Vagina (tissue), 2 donors: ENCODE results near the gene CETN1. TPM values are rescaled to one million over a fixed set of nuclear protein-coding genes. Genes with fewer than 3 reads are reported as not detected.

Experiments
- DNase-seq, 2 donors: peaks; one replicate each; pipeline ENCODE4 v3.0.0-alpha.2; 2017; ENCODE audit errors: extremely low spot score in 2 of 2
- H3K27ac ChIP-seq: fragments of 200-600 bp; sonication (generic); one replicate; pipeline ENCODE4 v1.5.1; 2019
- H3K27me3 ChIP-seq: fragments of 200-600 bp; sonication (generic); one replicate; pipeline ENCODE4 v1.5.1; 2019
- H3K36me3 ChIP-seq, 2 donors: fragments of 200-600 bp; sonication (generic); one replicate each; pipeline ENCODE4 v1.5.1; 2017 to 2019
- H3K4me1 ChIP-seq: fragments of 200-600 bp; sonication (generic); one replicate; pipeline ENCODE4 v1.5.1; 2019
- H3K4me3 ChIP-seq, 2 donors: fragments of 200-600 bp; sonication (generic); 1 replicate in 1 of 2; 2 replicates in 1 of 2; pipeline ENCODE4 v1.5.1; 2016 to 2019
- H3K9me3 ChIP-seq: fragments of 200-600 bp; sonication (generic); one replicate; pipeline ENCODE4 v1.5.1; 2019
- POLR2A ChIP-seq, 2 donors: fragments of 450-650 bp; IDR thresholded peaks; one replicate each; pipeline ENCODE4 v1.6.1; 2017; ENCODE audit warnings: antibody characterized with exemption in 2 of 2, mild to moderate bottlenecking in 2 of 2, moderate library complexity in 2 of 2
- POLR2AphosphoS5 ChIP-seq, 2 donors: sonication (generic); formaldehyde crosslinking; IDR thresholded peaks; one replicate each; pipeline ENCODE4 v1.9.0; 2017; ENCODE audit warnings: antibody characterized with exemption in 2 of 2, mild to moderate bottlenecking in 2 of 2, low read depth in 1 of 2; ENCODE audit not compliant: insufficient read depth in 1 of 2
- intact Hi-C: fragments of 100-400 bp; cut with DNase I; formaldehyde crosslinking; loops from one replicate; pipeline ENCODE4 v1.15.1; 2023
- total RNA-seq: library from RNA; depleted of rRNA; stranded (reverse); fragments of >200 nt; gene quantifications from one replicate; pipeline ENCODE4 v1.2.3, GENCODE V29; 2016
- TF ChIP-seq, protein P1 (sequence below), 3 experiments: fragments of 450-650 bp in 2 of 3; fragments of 200-600 bp in 1 of 3; sonication (generic) in 1 of 3; IDR thresholded peaks; one replicate each; pipeline ENCODE4 v1.5.1; 2017 to 2019; ENCODE audit warnings: antibody characterized with exemption in 3 of 3, mild to moderate bottlenecking in 2 of 3, moderate library complexity in 2 of 3

CETN1 gene
- total RNA-seq, 1 donor from 2014 or later, result not detected

DNA sequence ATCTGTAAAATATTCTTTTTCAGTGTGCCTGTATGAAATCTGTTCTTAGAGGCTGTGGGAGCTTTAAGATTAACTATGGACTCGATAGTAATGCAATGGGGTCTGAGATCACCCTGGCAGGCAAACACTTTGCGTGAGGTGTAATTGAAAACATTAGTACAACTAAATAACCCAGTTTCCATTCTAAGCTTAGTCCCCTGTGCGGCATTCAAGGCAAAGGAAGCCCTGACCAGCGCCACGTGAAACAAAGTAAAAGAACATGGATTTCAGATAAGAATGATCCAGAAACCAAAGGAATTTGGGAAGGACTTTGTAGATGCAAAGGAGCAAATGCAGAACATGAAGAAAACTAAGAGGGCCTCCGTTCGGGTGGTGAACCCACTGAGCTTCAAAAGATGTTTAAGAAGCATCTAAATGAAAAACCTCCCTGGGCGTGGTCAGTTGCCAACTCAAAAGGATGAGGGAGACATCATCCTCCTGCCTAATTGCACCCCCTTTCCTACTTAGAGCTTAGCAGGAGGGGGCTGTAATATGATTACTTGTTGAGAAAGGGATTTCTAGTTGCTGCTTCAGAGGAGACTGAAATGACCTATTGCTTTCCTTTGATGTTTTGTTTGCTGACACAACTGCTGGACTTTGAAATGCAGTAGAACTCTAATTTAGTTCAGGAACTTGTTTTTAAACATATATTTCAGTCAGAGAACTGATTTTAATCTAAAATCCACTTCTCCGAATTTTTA, 7.9 kb upstream of the CETN1 start:
- Histone ChIP-seq H3K36me3 (no peaks in the 10 kb centered on the region), H3K4me1 (peaks cover 16% of the 10 kb centered on the region), H3K9me3 (no peaks in the 10 kb centered on the region), H3K4me3 (no peak overlapping the region), H3K27me3 (no peaks in the 10 kb centered on the region), H3K27ac (no peak overlapping the region)
- intact Hi-C loops, result loop anchor here (5.0 kb wide), 1 partner anchor 100 kb away; no protein-coding TSS in a partner anchor
- no peak for DNase-seq
- TF ChIP-seq, protein P1, sequence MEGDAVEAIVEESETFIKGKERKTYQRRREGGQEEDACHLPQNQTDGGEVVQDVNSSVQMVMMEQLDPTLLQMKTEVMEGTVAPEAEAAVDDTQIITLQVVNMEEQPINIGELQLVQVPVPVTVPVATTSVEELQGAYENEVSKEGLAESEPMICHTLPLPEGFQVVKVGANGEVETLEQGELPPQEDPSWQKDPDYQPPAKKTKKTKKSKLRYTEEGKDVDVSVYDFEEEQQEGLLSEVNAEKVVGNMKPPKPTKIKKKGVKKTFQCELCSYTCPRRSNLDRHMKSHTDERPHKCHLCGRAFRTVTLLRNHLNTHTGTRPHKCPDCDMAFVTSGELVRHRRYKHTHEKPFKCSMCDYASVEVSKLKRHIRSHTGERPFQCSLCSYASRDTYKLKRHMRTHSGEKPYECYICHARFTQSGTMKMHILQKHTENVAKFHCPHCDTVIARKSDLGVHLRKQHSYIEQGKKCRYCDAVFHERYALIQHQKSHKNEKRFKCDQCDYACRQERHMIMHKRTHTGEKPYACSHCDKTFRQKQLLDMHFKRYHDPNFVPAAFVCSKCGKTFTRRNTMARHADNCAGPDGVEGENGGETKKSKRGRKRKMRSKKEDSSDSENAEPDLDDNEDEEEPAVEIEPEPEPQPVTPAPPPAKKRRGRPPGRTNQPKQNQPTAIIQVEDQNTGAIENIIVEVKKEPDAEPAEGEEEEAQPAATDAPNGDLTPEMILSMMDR (IDR thresholded peaks at IDR 0.05), result no peak
- TF ChIP-seq POLR2AphosphoS5 (IDR thresholded peaks at IDR 0.05; ENCODE audit: insufficient read depth in 1 of 2, low read depth in 1 of 2) (no peak), POLR2A (IDR thresholded peaks at IDR 0.05) (no peak)

DNA sequence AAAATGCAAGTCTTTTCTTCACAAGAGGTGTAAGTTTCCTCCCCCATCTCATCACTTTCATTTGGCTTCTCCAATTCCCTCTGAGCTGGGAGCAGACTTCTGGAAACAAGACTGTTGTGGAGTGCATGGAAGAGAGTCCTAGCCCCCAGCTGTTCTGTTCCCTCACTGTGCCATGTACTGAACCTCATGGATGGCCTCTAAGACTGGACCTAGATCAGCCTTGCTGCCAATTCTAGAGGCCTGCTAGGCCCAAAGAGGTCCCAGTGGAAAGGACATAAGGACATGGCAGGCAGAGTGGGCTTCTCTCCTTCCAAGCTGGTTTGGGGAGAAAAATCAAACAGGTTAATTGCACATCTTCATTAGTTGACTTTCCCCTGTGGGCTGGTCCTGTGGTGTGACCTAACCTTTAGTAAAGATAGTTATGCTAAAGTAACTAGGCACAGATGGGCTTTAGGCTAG, 7.3 kb upstream of the CETN1 start:
- DNase-seq, result no peak
- TF ChIP-seq POLR2A (IDR thresholded peaks at IDR 0.05) (no peak), POLR2AphosphoS5 (IDR thresholded peaks at IDR 0.05; ENCODE audit: insufficient read depth in 1 of 2, low read depth in 1 of 2) (no peak)
- TF ChIP-seq, protein P1 (IDR thresholded peaks at IDR 0.05), result no peak
- Histone ChIP-seq H3K27me3 (no peaks in the 10 kb centered on the region), H3K4me3 (no peak overlapping the region), H3K36me3 (no peaks in the 10 kb centered on the region), H3K9me3 (no peaks in the 10 kb centered on the region), H3K27ac (no peak overlapping the region), H3K4me1 (peaks cover 16% of the 10 kb centered on the region)
- intact Hi-C loops, result loop anchor here (5.0 kb wide), 1 partner anchor 101 kb away; no protein-coding TSS in a partner anchor

DNA sequence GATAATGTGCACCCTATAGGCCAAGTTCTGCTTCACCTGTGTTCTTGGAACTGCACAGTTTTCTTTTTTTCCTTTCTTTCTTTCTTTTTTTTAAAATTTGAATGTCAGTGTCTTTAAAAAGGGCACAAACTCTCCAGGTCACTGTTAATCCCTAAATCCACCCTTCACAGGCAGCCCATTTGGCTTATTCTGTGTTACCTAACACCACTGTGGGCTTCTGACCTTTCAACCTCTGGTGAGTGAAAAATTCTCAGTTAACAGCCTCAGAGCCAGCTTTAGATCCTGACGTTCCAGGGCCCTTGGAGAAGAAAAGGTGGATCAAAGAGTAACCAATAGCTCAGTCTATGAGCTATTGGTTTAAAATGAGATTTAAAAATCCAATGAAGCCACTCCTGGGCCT, 6.8 kb upstream of the CETN1 start:
- DNase-seq, result no peak

DNA sequence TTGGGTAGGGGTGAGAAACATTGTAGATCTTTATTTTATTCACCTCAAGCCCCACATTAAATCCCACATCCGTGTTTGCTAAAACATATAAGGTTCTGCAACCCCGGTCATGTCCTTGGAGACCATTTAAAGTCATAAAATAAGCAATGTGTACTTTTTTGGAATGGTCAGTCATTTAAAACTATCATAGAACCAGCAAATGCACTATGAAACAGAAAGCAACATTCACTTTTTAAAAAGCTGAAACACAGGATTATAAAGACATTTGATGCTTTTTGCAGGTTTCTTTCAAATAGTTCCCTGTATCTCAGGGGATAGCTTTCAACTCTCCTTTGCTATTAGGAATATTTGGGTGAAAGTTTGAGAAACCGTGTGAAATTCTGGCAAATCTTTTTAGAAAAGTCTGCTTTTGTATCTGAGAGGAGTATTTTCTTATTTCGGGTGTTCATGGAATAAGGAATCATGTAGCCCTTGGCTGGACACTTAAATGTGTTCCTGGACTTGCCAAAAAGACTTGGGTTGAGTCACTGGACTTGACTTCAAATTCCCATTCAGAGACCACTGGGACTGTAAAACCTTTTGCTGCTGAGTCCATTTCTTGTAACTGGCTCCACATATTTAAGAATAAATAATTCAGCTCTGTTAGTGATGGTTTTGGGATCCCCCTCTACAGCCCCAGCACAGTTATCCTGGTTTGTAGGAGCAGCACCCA, 5.9 kb upstream of the CETN1 start:
- no peak overlapping the region for H3K27ac ChIP-seq
- intact Hi-C loops, result loop anchor here (5.0 kb wide), 1 partner anchor 102 kb away; no protein-coding TSS in a partner anchor
- DNase-seq, result no peak
- peaks cover 16% of the 10 kb centered on the region for H3K4me1 ChIP-seq
- no peaks in the 10 kb centered on the region for H3K36me3 ChIP-seq
- no peaks in the 10 kb centered on the region for H3K27me3 ChIP-seq
- TF ChIP-seq POLR2AphosphoS5 (IDR thresholded peaks at IDR 0.05; ENCODE audit: insufficient read depth in 1 of 2, low read depth in 1 of 2) (no peak), POLR2A (IDR thresholded peaks at IDR 0.05) (no peak)
- TF ChIP-seq, protein P1 (IDR thresholded peaks at IDR 0.05), result no peak
- no peak overlapping the region for H3K4me3 ChIP-seq
- H3K9me3 ChIP-seq, result no peaks in the 10 kb centered on the region

More for the DNA sequence above, 6.8 kb upstream of the CETN1 start:
- Histone ChIP-seq H3K27ac (no peak overlapping the region), H3K9me3 (no peaks in the 10 kb centered on the region), H3K4me1 (peaks cover 16% of the 10 kb centered on the region), H3K36me3 (no peaks in the 10 kb centered on the region), H3K4me3 (no peak overlapping the region), H3K27me3 (no peaks in the 10 kb centered on the region)
- intact Hi-C loops, result loop anchor here (5.0 kb wide), 1 partner anchor 101 kb away; no protein-coding TSS in a partner anchor
- TF ChIP-seq, protein P1 (IDR thresholded peaks at IDR 0.05), result no peak
- no peak for TF ChIP-seq POLR2AphosphoS5 (IDR thresholded peaks at IDR 0.05; ENCODE audit: insufficient read depth in 1 of 2, low read depth in 1 of 2)
- TF ChIP-seq POLR2A (IDR thresholded peaks at IDR 0.05), result no peak
